CD4-positive, alpha-beta T cell treated with Interleukin-2 at 100 ng/mL for 4 hours (primary cell): ENCODE measurements around the gene HHIPL1.

Experiments
- DNase-seq: peaks from one replicate; pipeline ENCODE4 v3.0.0-alpha.2; 2020; ENCODE audit warnings: low spot score

The HHIPL1 gene

GRCh38 chr14:99644723-99645544 is at the start of gene HHIPL1:
Gene HHIPL1 (plus strand): TSS chr14:99645129. CDS start chr14:99645208, 79 bp downstream.
- DNase-seq: no peak

- no peak for DNase-seq
Measured at GRCh38 chr14:99595524-99595923, 49.4 kb upstream of the HHIPL1 start.

- no peak for DNase-seq
Measured at GRCh38 chr14:99596071-99596627, 48.8 kb upstream of the HHIPL1 start.

GRCh38 chr14:99596772-99597171 is 48.2 kb upstream of the HHIPL1 start:
- DNase-seq: no peak

- no peak for DNase-seq
Measured at GRCh38 chr14:99597911-99598600, 46.9 kb upstream of the HHIPL1 start.

- no peak for DNase-seq
Measured at GRCh38 chr14:99598774-99599173, 46.2 kb upstream of the HHIPL1 start.

- no peak for DNase-seq
Measured at GRCh38 chr14:99599393-99599792, 45.5 kb upstream of the HHIPL1 start.

GRCh38 chr14:99600232-99600888 is 44.6 kb upstream of the HHIPL1 start:
- DNase-seq: no peak

- DNase-seq: no peak
Measured at GRCh38 chr14:99601361-99601831, 43.5 kb upstream of the HHIPL1 start.

- DNase-seq: no peak
Measured at GRCh38 chr14:99602054-99602787, 42.7 kb upstream of the HHIPL1 start.

GRCh38 chr14:99602788-99603415 is 42.0 kb upstream of the HHIPL1 start:
- DNase-seq: no peak

- DNase-seq: peak; percentile 50
Measured at GRCh38 chr14:99603471-99604277, 41.3 kb upstream of the HHIPL1 start, which contains the start of gene CCDC85C. Gene CCDC85C (minus strand): TSS chr14:99604207. CDS start chr14:99603959, 248 bp downstream.

GRCh38 chr14:99604278-99604765 is 40.6 kb upstream of the HHIPL1 start:
- peak; percentile 95 for DNase-seq

GRCh38 chr14:99604766-99605298 is 40.1 kb upstream of the HHIPL1 start:
- no peak for DNase-seq

- DNase-seq: peak; percentile 84
Measured at GRCh38 chr14:99605299-99605961, 39.5 kb upstream of the HHIPL1 start.

GRCh38 chr14:99606359-99606758 is 38.6 kb upstream of the HHIPL1 start:
- no peak for DNase-seq

- no peak for DNase-seq
Measured at GRCh38 chr14:99608591-99608990, 36.3 kb upstream of the HHIPL1 start.

GRCh38 chr14:99609245-99610170 is 35.4 kb upstream of the HHIPL1 start:
- peak; percentile 12 for DNase-seq
